Upper lobe of left lung (tissue), 4 donors: Measurements from ENCODE around the gene PIR.

Experiments used
- CTCF ChIP-seq, 6 experiments: fragments of 450-650 bp in 4 of 6; fragments of 200-600 bp in 2 of 6; sonication (generic) in 2 of 6; IDR thresholded peaks; one replicate each; pipeline ENCODE4 v1.5.1; 2016 to 2019; ENCODE audit warnings: antibody characterized with exemption in 6 of 6
- EP300 ChIP-seq, 4 donors: sonication (generic); formaldehyde crosslinking; IDR thresholded peaks; one replicate each; pipeline ENCODE4 v1.5.1; 2017; ENCODE audit warnings: antibody characterized with exemption in 4 of 4, control low read depth in 2 of 4

GRCh38 chrX:15522464-15522863 is 29.3 kb upstream of the PIR start:
- TF ChIP-seq CTCF (IDR thresholded peaks at IDR 0.05) (no peak), EP300 (IDR thresholded peaks at IDR 0.05) (no peak)
